ENCODE results near the gene CYP2A7.

DNA sequence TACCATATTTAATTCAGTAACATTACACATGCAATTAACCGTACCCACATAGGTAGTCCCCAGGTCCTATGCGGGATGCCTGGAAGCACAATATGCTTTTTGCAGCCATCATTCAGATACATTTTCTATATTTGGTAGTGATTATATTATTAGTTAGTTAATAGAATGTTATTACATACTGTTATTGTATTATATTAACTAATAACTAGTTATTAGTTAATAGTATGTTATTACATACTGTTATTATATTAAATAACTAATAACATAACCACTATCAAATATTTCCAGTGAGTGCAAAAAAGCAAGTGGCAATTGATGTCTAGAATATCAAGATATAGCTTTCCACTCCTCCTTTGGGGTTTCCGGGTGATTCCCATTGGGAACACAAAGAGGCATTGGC, 45.5 kb upstream of the CYP2A7 start:
- TF ChIP-seq, protein P1, sequence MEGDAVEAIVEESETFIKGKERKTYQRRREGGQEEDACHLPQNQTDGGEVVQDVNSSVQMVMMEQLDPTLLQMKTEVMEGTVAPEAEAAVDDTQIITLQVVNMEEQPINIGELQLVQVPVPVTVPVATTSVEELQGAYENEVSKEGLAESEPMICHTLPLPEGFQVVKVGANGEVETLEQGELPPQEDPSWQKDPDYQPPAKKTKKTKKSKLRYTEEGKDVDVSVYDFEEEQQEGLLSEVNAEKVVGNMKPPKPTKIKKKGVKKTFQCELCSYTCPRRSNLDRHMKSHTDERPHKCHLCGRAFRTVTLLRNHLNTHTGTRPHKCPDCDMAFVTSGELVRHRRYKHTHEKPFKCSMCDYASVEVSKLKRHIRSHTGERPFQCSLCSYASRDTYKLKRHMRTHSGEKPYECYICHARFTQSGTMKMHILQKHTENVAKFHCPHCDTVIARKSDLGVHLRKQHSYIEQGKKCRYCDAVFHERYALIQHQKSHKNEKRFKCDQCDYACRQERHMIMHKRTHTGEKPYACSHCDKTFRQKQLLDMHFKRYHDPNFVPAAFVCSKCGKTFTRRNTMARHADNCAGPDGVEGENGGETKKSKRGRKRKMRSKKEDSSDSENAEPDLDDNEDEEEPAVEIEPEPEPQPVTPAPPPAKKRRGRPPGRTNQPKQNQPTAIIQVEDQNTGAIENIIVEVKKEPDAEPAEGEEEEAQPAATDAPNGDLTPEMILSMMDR (tag by site-specific recombination; IDR thresholded peaks at IDR 0.05), result no peak
- TF ChIP-seq ZNF274 (IDR thresholded peaks at IDR 0.05; ENCODE audit: low read length) (no peak), ZNF274 (tag by site-specific recombination; IDR thresholded peaks at IDR 0.05; ENCODE audit: borderline replicate concordance) (no peak), ZNF266 (tag by site-specific recombination; IDR thresholded peaks at IDR 0.05; ENCODE audit: low read depth) (no peak), ELK4 (IDR thresholded peaks at IDR 0.05; ENCODE audit: borderline replicate concordance, low read depth, low read length) (no peak), YY1 (tag by site-specific recombination; IDR thresholded peaks at IDR 0.05) (no peak), ZNF362 (tag by site-specific recombination; IDR thresholded peaks at IDR 0.05) (no peak), ZNF335 (tag by site-specific recombination; conservative IDR thresholded peaks at IDR 0.05) (no peak), TRIM28 (IDR thresholded peaks at IDR 0.05; ENCODE audit: borderline replicate concordance, low read length) (no peak), ZNF121 (tag by site-specific recombination; IDR thresholded peaks at IDR 0.05) (no peak), ZBTB21 (tag by site-specific recombination; IDR thresholded peaks at IDR 0.05) (no peak)
